GM12873 (cell line): ENCODE data around the gene KLHDC8A.
A peak's percentile ranks its signal among the peaks of the same experiment; 100 is the strongest.

Experiments used
- TF ChIP-seq, protein P1 (sequence below): IDR thresholded peaks from 2 replicates; pipeline ENCODE4 v1.5.1; 2012; ENCODE audit warnings: low read depth, mild to moderate bottlenecking, moderate library complexity, low read length, control low read depth; ENCODE audit not compliant: insufficient read depth; ENCODE audit errors: missing control alignments

The KLHDC8A gene

GRCh38 chr1:205354259-205355074 lies 2.3 kb downstream of the KLHDC8A start:
- TF ChIP-seq, protein P1, sequence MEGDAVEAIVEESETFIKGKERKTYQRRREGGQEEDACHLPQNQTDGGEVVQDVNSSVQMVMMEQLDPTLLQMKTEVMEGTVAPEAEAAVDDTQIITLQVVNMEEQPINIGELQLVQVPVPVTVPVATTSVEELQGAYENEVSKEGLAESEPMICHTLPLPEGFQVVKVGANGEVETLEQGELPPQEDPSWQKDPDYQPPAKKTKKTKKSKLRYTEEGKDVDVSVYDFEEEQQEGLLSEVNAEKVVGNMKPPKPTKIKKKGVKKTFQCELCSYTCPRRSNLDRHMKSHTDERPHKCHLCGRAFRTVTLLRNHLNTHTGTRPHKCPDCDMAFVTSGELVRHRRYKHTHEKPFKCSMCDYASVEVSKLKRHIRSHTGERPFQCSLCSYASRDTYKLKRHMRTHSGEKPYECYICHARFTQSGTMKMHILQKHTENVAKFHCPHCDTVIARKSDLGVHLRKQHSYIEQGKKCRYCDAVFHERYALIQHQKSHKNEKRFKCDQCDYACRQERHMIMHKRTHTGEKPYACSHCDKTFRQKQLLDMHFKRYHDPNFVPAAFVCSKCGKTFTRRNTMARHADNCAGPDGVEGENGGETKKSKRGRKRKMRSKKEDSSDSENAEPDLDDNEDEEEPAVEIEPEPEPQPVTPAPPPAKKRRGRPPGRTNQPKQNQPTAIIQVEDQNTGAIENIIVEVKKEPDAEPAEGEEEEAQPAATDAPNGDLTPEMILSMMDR: peak; percentile 83

DNA sequence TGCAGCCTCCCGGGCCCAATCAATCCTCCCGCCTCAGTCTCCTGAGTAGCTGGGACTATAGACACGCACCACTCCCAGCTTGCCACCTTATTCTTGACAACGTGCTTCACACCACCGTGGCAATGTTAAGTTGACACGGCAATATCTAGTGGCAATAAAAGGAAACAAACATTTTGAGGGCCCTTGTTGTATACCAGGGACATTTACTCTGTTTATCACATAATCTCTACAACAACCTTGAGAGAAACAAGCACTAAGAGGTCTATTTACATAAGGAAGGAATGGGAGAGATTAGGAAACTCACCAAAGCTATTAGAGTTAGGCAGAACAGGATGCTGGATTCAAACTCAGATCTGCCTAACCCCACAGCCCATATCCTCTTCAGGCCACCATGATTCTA lies 3.1 kb downstream of the KLHDC8A start:
- TF ChIP-seq, protein P1: no peak

DNA sequence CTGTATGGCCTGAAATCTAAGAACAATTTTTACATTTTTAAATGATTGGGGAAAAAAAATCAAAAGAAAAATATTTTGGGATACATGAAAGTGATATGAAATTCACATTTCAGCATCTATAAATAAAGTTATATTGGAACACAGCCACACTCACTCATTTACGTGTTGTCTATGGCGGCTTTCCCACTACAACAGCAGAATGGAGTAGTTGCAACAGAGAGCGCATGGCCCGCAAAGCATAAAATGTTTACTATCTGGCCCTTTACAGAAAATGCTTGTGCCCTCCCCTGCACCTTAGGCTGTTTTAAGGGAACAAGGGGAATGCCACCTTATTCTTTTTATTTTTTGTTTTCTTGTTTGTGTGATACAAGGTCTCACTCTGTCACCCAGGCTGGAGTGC lies 3.5 kb downstream of the KLHDC8A start:
- TF ChIP-seq, protein P1: no peak

DNA sequence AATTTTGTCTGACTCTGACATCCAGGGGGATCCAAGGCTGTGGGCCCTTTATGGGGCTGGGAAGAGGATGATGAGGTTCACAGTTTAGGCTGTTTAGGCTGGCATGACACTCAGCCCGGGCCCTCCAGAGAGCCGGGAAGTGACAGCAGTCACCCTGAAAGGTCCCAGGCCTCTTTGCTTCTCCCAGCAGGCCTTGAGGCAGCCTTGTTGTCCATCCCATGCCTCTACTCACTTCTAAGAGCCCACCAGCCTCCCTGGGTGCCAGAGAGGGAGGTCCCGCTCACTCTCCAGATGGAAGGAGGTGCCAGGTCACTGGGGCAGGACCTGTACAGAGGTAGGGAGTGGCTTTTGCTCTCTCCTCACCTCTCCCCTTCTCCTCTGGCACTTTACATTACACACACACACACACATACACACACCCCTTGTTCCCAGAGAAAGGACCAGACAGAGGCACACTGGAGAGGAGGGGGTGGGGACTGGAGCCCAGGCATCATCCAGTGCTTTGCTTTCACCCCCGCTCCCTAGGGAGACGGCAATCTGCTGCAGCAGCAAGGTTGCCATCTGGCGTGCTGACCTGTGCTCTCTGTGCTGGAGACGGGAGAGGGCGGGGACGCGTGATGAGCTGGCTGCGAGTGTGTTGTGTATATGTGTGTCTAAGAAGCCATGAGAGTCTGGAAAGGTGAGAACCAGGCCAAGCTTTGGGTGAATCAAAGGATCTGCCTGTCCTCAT lies 4.6 kb downstream of the KLHDC8A start:
- TF ChIP-seq, protein P1: no peak

DNA sequence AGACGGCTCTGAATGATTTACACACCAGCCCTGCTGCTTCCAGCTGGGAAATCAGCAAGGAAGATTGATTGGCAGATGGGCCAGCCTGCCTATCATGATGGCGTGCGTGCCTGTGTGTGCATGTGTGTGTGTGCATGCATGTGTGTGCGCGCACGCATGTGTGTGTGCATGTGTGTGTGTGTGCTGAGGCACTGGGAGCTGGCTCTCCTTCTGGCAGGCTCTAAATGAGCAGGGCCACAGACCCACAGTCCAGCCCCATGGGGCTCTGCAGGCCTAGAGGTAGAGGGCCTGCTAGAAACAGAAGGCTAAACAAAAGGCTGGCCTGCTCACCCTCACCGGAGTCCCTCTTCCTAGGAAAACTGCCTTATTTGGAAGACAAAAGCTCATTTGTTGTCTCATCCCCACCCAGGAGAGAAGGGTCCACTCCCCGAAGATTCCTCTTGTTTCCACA lies 6.0 kb downstream of the KLHDC8A start:
- TF ChIP-seq, protein P1: no peak

GRCh38 chr1:205350124-205350523 lies 6.6 kb downstream of the KLHDC8A start:
- TF ChIP-seq, protein P1: no peak
